HepG2 (cell line): Measurements from ENCODE around the gene ECPAS. TPM values are rescaled to one million over a fixed set of nuclear protein-coding genes. Genes with fewer than 3 reads are reported as not detected.

Experiments
- CEBPB ChIP-seq: IDR thresholded peaks from 2 replicates; pipeline ENCODE4 v1.6.1; 2011; ENCODE audit warnings: low read depth, low read length, improper control_type of control experiment, borderline replicate concordance
- CHD4 ChIP-seq: fragments of 200-600 bp; sonication (generic); IDR thresholded peaks from 2 replicates; pipeline ENCODE4 v1.7.0; 2017; ENCODE audit warnings: mild to moderate bottlenecking, low read length, borderline replicate concordance
- FOSL1 ChIP-seq: sonication (generic); formaldehyde crosslinking; IDR thresholded peaks from 2 replicates; pipeline ENCODE4 v1.9.0; 2021; ENCODE audit warnings: missing genetic modification reagents, borderline replicate concordance
- GABPB1 ChIP-seq: IDR thresholded peaks from 2 replicates; pipeline ENCODE4 v1.6.1; 2016; ENCODE audit warnings: mild to moderate bottlenecking, missing genetic modification reagents, moderate library complexity, missing compliant biosample characterization
- HDAC2 ChIP-seq: sonication (generic); formaldehyde crosslinking; IDR thresholded peaks from 2 replicates; pipeline ENCODE4 v1.4.0; 2020; ENCODE audit warnings: missing genetic modification reagents
- MTA1 ChIP-seq: sonication (generic); formaldehyde crosslinking; IDR thresholded peaks from 2 replicates; pipeline ENCODE4 v1.4.0; 2020; ENCODE audit warnings: missing genetic modification reagents, mild to moderate bottlenecking, borderline replicate concordance
- PHF5A ChIP-seq: IDR thresholded peaks from one replicate; pipeline ENCODE4 v1.6.1; 2018; ENCODE audit warnings: low read depth, missing genetic modification reagents; ENCODE audit not compliant: unreplicated experiment
- PRDM4 ChIP-seq: sonication (generic); formaldehyde crosslinking; IDR thresholded peaks from 2 replicates; pipeline ENCODE4 v1.9.0; 2021; ENCODE audit warnings: missing genetic modification reagents, borderline replicate concordance
- TAF1 ChIP-seq: sonication (generic); formaldehyde crosslinking; IDR thresholded peaks from 2 replicates; pipeline ENCODE4 v1.4.0; 2020; ENCODE audit warnings: missing genetic modification reagents
- ZFP37 ChIP-seq: sonication (generic); formaldehyde crosslinking; IDR thresholded peaks from 2 replicates; pipeline ENCODE4 v1.4.0; 2020; ENCODE audit warnings: missing genetic modification reagents, borderline replicate concordance
- ZNF280B ChIP-seq: sonication (generic); formaldehyde crosslinking; IDR thresholded peaks from 2 replicates; pipeline ENCODE4 v1.5.0; 2020; ENCODE audit warnings: missing genetic modification reagents, mild to moderate bottlenecking, borderline replicate concordance
- ZNF432 ChIP-seq: sonication (generic); formaldehyde crosslinking; IDR thresholded peaks from 2 replicates; pipeline ENCODE4 v1.5.0; 2020; ENCODE audit warnings: missing genetic modification reagents, mild to moderate bottlenecking, borderline replicate concordance
- ZNF546 ChIP-seq: sonication (generic); formaldehyde crosslinking; conservative IDR thresholded peaks from 2 replicates; pipeline ENCODE4 v1.8.1; 2023; ENCODE audit warnings: mild to moderate bottlenecking, missing genetic modification reagents
- ZNF577 ChIP-seq: sonication (generic); formaldehyde crosslinking; IDR thresholded peaks from 2 replicates; pipeline ENCODE4 v1.4.0; 2020; ENCODE audit warnings: mild to moderate bottlenecking, low read depth, missing genetic modification reagents, borderline replicate concordance
- ZNF678 ChIP-seq: sonication (generic); formaldehyde crosslinking; IDR thresholded peaks from 2 replicates; pipeline ENCODE4 v1.4.0; 2020; ENCODE audit warnings: mild to moderate bottlenecking, missing genetic modification reagents
- ZNF883 ChIP-seq: sonication (generic); formaldehyde crosslinking; IDR thresholded peaks from 2 replicates; pipeline ENCODE4 v1.5.1; 2020; ENCODE audit warnings: mild to moderate bottlenecking, missing genetic modification reagents; ENCODE audit errors: not compliant biosample characterization
- ZNF891 ChIP-seq: sonication (generic); formaldehyde crosslinking; IDR thresholded peaks from 2 replicates; pipeline ENCODE4 v1.5.0; 2020; ENCODE audit warnings: mild to moderate bottlenecking, missing genetic modification reagents
- polyA plus RNA-seq, 8 experiments: library from polyadenylated mRNA; depleted of rRNA in 3 of 8; stranded (reverse) in 7 of 8; unstranded in 1 of 8; fragments of >200 nt; fragmentation: Illumina TruSeq in 4 of 8; extraction: Trizol in 4 of 8; gene quantifications; 2 replicates each; pipeline versions ENCODE4 v1.2.1 to v1.2.3, GENCODE V29; 2011 to 2016; ENCODE audit warnings: low read depth in 4 of 8, missing spikeins in 1 of 8, mixed read lengths in 1 of 8; ENCODE audit not compliant: insufficient read depth in 1 of 8
- total RNA-seq, 5 experiments: library from RNA; depleted of rRNA; stranded (reverse); fragments of >200 nt; fragmentation: Illumina TruSeq; extraction: Trizol; gene quantifications; 2 replicates each; pipeline ENCODE4 v1.2.3, GENCODE V29; 2016; ENCODE audit warnings: low read depth in 1 of 5
- TF ChIP-seq, protein P1 (sequence below): sonication (generic); formaldehyde crosslinking; IDR thresholded peaks from 2 replicates; pipeline ENCODE4 v1.5.1; 2020; ENCODE audit warnings: missing genetic modification reagents, mild to moderate bottlenecking, borderline replicate concordance
- TF ChIP-seq, protein P2 (sequence below): sonication (generic); formaldehyde crosslinking; IDR thresholded peaks from 2 replicates; pipeline ENCODE4 v1.8.0; 2022; ENCODE audit warnings: mild to moderate bottlenecking, missing genetic modification reagents, moderate library complexity
- TF ChIP-seq, protein P3 (sequence below): sonication (generic); formaldehyde crosslinking; IDR thresholded peaks from 2 replicates; pipeline ENCODE4 v1.8.1; 2023; ENCODE audit warnings: missing genetic modification reagents, mild to moderate bottlenecking, borderline replicate concordance

Gene ECPAS
- total and polyA plus RNA-seq, 2 of the 13 experiments (the other 11 are each of a cell fraction or from before 2014, with no cell fraction given) = 35.3 to 58.0 TPM

DNA sequence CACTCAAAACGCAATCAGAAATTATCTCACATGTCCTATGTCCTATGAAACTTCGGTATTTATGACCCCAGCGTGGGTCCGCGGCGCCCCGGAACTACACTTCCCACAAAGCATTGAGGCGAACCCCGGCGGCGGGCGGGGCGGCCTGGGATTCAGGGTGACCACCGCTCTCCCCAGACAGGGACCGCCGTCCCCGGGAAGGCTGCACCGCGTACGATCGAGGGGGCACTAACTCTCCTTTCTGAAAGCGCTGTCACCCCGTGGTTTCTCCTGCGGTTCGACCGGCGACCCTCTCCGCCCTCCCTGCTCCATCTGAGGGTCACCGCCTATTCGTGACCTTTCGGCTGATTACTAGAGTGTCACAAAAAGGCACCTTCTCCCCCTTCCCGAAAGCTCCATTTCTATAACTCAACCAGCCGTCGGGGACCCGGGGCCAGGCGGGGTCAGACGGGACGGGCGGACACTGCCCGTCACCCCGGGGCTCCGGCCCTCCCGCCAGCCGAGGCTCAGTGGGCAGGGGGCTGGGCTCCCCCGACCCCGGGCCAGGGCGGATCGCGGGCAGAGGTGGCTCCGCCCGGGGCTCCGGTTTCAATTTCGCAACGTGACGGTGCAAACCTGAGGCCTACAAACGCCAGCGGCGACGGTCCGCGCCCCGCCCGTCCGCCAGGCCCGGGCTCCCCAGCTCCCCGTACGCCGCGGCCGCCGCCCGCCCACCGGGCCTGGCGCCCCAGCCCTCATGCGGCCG is 1.3 kb downstream of the ECPAS start (continued):
- TF ChIP-seq MTA1 (CRISPR knock-in tag) = no peak; the same call in 1 of the 2 replicates
- TF ChIP-seq CHD4 = no peak
- peak; percentile 55; the same call in 1 of the 2 replicates for TF ChIP-seq ZNF891 (CRISPR knock-in tag)
- TF ChIP-seq ZNF577 (CRISPR knock-in tag) = no peak
- peak; percentile 84 for TF ChIP-seq CEBPB
- no peak for TF ChIP-seq ZFP37 (CRISPR knock-in tag)
- TF ChIP-seq TAF1 (CRISPR knock-in tag) = peak; percentile 50; the same call in 1 of the 2 replicates
- peak; percentile 38 for TF ChIP-seq ZNF883 (CRISPR knock-in tag)
- TF ChIP-seq ZNF280B (CRISPR knock-in tag) = peak; percentile 73; the same call in 1 of the 2 replicates
- TF ChIP-seq PHF5A (CRISPR knock-in tag) = no peak
- TF ChIP-seq ZNF678 = no peak
- TF ChIP-seq HDAC2 (CRISPR knock-in tag) = no peak
- TF ChIP-seq, protein P1, sequence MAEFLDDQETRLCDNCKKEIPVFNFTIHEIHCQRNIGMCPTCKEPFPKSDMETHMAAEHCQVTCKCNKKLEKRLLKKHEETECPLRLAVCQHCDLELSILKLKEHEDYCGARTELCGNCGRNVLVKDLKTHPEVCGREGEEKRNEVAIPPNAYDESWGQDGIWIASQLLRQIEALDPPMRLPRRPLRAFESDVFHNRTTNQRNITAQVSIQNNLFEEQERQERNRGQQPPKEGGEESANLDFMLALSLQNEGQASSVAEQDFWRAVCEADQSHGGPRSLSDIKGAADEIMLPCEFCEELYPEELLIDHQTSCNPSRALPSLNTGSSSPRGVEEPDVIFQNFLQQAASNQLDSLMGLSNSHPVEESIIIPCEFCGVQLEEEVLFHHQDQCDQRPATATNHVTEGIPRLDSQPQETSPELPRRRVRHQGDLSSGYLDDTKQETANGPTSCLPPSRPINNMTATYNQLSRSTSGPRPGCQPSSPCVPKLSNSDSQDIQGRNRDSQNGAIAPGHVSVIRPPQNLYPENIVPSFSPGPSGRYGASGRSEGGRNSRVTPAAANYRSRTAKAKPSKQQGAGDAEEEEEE = no peak
- TF ChIP-seq ZNF432 (CRISPR knock-in tag) = no peak
- TF ChIP-seq FOSL1 = no peak
- TF ChIP-seq ZNF546 = no peak
- TF ChIP-seq, protein P2, sequence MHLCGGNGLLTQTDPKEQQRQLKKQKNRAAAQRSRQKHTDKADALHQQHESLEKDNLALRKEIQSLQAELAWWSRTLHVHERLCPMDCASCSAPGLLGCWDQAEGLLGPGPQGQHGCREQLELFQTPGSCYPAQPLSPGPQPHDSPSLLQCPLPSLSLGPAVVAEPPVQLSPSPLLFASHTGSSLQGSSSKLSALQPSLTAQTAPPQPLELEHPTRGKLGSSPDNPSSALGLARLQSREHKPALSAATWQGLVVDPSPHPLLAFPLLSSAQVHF = no peak
- TF ChIP-seq, protein P3, sequence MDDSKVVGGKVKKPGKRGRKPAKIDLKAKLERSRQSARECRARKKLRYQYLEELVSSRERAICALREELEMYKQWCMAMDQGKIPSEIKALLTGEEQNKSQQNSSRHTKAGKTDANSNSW = no peak
- no peak for TF ChIP-seq PRDM4
- peak; percentile 85 for TF ChIP-seq GABPB1 (CRISPR knock-in tag)
